Activated effector memory CD4-positive, alpha-beta T cell treated with Interleukin-2 at 50 U/mL for 16 hours (primary cell): Measurements from ENCODE around the gene DAGLB.
"Not testable (repeated sequence)": the region's sequence is repeated elsewhere in the genome, so short reads cannot be mapped to it uniquely, and the experiment has no call there.

ENCODE experiments used
- DNase-seq: peaks from one replicate; pipeline ENCODE4 v3.0.0-alpha.2; 2020

DAGLB gene

DNA sequence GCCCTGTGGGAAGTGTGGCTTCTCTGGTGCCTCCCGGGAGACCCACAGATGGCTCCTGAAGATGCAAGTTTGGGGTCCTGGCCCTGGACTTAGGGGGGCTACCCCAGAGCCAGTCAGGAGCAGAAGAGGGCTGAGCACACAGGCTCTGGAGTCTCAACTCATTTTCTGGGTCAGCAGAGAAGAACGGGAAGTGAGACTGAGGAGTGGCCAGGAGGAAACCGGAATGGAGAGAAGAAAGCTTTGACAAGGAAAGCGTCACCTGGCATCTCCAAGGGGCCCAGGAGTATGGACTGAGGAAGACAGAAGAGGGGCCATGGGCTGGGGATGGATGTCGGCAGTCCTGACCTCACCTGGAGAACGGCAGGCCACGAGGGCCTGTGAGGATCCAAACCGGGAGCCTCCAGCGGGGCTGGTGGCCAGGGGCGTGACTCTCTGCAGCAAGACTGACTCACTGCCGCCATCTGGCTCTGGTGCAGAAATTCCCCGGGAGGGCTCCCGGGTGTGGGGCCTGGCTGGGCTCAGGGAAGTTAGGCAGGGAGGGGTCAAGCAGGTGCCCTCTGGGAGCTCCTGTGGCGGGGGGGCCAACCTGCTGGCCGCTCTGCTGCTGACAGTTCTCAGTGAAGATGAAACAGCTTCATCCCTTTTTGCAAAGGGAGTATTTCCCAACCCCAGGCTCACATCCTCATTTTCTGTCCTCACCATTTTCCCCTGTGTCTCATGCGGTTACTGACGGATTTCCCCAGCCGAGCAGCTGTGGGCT is 23.6 kb downstream of the DAGLB start:
- no peak for DNase-seq

DNA sequence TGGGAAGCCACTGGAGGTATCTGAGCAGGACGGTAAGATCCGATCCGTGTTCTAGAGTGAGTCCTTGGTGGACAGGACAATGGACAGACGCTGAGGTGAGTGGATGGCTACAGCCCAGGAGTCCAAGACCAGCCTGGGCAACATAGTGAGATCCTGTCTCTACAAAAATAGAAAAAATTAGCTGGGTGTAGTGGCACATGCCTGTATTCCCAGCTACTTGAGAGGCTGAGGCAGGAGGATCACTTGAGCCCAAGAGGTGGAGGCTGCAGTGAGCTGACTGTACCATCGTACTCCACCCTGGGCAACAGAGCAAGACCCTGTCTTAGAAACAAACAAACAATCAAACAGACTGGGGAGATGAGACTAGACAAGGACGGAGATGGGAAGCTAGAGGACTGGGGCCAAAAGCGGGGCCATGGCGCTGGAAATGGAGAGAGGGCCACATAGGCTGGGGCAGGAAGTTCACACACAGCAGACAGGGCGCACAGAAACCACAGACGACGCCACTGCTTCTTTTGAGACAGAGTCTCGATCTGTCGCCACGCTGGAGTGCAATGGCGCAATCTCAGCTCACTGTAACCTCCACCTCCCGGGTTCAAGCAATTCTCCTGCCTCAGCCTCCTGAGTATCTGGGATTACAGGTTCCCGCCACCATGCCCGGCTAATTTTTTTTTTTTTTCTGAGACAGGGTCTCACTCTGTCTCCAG is 24.7 kb downstream of the DAGLB start:
- no peak for DNase-seq

DNA sequence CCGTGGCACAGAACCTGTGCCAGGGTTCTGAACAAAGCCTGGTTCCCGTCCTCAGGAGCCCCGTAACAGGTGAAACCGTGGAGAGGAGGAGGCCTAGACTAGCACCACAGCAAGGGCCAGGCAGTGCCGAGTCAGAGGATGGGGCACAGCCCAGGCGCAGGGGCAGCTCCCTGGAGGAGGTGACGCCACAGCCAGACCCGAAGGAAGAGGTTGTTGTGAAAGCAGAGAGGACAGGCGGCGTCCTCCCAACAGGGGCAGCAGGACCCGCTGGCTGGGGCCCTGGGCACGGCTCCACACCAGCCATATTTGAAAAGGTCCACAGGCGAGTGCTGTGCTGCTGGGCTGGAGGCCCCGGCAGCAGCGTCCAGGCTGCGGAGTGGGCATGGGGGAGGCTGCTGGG is 25.7 kb downstream of the DAGLB start:
- DNase-seq: no peak

DNA sequence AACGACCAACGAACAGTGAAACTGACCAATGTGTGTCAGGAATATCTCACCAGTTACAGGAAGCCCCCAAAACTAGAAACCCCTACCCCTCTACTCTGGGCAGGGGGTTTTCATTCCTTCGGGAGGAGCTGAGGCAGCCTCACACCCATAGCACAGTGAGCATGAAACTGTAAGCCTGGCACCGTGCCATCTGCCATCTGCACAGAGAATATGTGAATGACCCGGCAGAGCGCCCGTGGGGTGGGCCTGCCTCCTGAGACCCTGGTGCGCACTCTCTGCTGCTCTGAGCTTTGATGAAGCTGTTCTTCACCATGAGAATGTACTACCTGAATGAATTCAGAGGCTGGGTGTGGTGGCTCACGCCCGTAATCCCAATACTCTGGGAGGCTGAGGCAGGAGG is 27.1 kb downstream of the DAGLB start:
- DNase-seq: no peak

DNA sequence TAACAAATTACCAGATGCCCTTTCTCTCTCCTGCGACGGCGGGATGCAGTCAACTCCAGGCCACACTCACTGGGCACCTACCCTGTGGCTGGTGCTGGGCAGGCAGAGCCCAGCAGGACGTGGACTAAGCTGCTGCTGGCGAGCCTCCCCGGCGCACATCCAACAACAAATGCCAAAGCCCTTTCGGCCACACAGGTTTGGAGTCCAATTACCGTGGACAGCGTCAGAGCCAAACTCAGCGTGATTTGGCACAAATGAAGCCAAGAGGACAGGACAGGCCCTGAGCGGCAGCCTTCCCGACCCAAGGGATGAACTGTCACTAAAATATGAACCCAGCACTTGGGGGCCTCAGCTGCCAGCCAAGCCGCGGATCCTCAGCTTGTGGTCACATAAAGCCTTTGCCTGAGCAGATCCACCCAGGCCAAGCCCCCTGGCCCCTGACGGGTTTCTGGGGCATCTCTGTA is 28.4 kb downstream of the DAGLB start:
- no peak for DNase-seq

DNA sequence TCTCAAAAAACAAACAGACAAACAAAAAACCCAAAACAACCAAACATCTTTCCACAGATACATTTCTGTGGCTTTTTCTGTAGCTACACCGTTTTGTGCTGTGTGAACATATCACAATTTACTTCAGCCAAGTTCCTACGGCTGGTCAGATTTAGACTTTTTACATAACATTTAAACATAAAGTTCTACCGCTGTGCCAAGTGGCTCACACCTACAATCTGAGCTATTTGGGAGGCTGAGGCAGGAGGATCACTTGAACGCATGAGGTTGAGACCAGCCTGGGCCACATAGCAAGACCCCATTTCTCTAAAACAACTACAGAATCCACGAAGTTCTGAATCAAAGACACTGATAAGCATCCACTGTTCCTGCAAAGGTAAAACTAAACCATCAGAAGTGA is 30.3 kb downstream of the DAGLB start:
- no peak for DNase-seq

DNA sequence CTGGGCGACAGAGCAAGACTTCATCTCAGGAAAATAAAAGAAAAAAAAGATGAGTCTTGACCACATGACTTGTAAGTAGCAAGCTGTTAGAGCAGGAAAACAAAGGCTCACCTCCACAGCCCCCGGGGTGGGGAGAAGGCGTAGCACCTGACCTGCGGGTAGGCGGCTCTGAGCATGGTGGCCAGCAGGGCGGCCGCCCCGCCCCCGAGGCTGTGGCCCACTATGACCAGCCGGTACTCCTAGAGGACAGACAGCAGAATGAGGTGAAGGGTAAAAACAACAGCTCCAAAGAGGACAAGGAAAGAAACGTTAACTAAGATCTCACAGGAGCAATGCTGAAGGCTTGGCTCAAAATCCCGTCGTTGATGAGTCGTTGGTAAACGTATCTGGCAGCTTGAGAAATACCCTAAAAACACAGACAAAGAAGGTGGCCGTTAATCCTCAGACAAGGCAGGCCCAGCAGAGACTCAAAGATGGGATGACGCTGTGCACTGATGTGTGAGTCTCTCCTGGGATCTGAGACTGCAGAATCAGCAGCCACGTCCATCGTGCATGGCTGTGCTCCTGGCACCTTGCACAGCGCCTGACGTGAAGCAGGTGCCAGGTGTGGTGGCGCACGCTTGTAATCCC is 31.1 kb downstream of the DAGLB start:
- DNase-seq: no peak

DNA sequence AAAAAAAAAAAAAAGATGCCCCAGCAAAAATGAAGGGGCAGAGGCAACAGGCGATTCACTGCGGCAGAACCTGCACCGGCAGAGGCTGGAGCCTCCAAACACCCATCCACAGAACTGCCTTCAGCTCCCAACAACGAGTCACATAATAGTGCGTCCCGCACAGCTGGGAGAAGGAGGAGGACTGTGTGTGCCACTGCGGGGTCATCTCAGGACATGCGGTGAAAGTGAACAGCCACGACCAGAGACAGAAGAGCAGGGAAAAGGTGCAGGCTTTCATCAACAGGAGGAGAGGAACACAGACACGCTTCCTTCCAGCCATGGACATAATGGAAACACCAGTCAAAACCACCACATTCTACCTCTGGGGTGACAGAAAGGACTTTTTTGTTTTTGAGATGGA is 34.1 kb downstream of the DAGLB start:
- no peak for DNase-seq

DNA sequence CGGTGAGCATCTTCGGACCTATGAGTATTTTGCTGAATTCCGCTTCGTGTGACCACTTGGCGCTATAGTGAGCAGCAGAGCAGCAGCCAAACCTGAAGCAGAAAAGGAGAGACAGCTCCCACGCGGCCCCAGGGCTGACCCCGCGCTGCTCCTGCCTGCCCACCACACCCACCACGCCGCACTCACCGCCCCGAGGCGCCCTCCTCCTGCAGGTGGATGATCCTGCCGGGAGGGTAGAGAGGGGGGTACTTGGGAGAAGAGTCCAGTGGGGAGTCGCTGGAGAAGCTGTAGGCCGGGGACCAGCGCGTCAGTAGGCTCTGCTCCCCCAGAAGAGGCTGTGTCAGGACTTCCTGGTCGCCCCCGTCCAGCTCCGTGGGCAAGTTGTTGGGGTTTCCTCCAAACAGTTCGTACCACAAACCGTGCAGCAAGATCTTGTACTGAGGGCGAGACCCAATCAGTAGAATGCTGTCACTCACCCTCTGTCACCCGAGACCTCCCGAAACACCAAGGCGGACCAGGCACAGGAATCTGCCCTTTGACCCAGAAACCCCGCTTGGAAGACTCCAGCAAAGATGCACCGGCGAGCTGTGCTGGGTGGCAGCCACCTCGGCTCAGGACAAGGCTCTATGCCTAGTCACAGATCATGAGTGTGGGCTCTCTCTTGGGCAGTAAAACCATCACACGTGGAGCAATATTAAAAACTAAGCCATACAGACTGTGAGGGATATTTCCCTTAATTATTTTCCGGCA is 37.6 kb downstream of the DAGLB start:
- DNase-seq: no peak

DNA sequence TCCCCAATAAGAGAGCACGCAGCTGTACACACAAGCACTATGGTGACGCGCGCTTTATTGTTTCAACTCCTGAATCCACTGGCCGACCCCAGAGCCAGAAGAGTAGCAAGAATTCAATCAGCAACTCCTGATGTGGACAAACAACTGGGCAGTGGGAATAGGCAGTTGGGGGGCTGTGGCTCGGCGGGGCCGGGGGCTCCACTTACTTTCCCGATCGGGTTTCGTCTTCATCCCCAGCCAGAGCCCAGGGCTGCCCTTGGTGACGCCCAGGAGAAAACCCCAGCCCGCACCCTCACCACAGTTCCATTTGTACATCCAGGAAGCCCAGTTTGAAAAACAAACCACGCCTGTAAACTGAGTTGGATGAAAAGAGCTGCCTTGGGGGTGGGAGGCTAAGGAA is 38.7 kb downstream of the DAGLB start:
- no peak for DNase-seq

DNA sequence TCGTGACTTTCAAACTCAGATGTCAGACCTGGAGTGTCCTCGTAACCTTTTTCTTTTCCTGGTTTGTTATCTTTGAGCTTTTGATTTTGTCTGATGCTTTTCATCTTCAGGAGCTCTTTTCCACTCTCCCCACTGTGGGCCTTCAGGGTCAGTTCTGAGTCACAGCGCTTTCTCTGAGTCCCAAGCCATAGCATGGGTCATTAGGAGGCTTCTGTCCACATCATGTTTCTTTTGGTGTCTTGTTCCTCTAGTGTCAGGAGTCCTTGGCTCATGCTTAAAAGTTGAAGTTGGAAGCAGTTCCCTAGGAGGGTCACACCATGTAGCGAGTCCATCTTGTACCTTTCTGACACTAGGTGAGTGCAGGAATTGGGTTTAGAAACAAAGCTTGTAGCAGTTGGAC is 40.3 kb downstream of the DAGLB start:
- no peak for DNase-seq

DNA sequence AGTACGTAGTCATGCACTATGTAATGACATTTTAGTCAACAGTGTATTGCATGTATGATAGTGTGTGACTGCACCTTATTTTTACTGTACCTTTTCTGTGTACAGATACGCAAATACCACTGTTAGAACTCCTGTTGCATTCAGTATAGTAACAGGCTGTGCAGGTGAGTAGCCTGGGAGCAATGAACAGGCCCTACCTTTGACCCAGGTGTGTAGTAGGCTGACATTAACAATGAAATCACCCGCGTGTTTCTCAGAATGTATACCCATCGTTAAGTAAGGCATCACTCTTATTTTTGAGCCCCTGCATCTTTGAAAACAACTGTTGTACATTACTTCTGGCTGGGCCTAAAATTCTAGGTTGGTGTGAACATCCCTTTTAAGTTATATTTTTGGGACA is 41.6 kb downstream of the DAGLB start:
- DNase-seq: no peak

DNA sequence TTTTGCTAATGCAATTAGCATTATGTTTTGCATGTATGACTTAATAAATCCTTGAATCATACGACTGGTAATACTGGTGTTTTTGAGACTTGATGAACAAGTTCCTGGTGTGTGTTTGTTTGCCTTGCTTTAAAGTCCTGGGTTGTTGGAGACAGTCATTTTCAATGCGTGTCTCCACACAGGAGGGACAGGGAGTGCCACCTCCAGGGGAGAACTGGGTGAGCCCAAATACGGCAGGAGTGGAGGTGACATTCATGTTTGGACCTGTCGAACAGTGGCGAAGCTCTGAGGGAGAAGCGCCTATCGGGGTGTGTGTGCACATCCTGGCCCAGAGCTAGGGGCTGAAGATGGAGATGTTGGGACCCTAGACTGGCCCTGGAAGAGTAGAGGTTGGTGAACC is 43.8 kb downstream of the DAGLB start:
- no peak for DNase-seq

DNA sequence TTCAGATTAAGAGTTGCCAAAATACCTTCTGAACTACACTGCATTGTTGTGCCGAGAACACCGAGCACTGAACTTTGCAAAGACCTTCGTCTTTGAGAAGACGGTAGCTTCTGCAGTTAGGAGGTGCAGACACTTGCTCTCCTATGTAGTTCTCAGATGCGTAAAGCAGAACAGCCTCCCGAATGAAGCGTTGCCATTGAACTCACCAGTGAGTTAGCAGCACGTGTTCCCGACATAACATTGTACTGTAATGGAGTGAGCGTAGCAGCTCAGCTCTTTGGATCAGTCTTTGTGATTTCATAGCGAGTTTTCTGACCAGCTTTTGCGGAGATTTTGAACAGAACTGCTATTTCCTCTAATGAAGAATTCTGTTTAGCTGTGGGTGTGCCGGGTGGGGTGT is 45.0 kb downstream of the DAGLB start:
- DNase-seq: no peak

DNA sequence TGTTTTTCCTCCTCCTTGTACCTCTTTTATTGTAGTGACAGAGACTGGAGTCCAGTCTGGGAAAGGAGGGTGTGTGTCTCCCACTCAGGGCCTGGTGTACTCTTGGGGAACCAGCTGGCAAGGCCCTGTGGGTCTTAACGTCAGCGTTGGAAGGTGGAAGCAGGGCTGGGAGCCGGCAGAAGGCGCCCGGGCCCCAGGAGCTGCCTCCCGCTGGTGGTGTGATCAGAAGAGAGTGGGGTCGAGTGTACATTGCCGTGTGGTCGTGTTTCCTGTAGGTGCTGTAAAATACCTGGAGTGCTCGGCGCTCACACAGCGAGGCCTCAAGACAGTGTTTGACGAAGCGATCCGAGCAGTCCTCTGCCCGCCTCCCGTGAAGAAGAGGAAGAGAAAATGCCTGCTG is 45.7 kb downstream of the DAGLB start:
- no peak for DNase-seq

DNA sequence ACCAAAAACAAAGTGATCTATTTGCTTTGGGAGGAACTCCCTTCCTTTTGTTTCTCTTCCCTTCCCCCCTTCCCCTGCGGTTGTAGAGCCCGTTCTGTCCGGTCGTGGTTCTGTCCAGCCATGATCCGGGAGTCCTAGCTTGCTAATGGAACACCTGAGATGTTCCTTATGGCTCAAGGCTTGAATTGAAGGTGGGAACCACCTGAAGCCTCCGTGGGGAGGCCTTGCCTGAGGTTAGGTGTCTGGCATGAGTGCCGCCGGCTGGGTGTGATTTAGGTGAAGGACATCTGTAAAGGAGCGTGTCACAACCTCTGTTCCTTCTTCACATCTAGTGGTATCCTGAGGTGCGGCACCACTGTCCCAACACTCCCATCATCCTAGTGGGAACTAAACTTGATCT is 46.2 kb downstream of the DAGLB start:
- no peak for DNase-seq

DNA sequence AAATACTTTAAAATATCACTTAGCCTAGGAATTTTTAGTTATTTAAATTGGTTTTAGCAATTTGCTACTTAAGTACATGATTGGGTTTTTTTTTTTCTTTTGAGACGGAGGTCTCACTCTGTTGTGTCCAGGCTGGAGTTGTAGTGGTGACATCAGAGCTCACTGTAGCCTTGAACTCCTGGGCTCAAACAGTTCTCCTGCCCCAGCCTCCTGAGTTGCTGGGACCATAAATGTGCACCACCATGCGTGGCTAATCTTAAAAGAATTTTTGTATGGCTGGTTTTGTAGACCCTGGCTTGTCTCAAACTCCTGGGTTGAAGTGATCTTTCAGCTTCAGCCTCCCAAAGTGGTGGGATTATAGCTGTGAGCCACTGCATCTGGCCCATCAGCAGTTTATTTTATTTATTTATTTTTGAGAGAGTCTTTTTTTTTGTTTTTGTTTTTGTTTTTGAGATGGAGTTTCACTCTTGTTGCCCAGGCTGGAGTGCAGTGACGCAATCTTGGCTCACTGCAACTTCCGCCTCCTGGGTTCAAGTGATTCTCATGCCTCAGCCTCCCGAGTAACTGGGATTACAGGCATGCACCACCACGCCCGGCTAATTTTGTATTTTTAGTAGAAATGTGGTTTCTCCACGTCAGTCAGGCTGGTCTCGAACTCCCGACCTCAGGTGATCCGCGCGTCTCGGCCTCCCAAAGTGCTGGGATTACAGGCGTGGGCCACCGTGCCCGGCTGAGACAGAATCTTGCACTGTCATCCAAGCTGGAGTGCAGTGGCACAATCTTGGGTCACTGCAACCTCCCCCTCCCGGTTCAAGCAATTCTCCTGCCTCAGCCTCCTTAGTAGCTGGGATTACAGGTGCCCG is 47.3 kb downstream of the DAGLB start:
- DNase-seq: not testable (repeated sequence)

DNA sequence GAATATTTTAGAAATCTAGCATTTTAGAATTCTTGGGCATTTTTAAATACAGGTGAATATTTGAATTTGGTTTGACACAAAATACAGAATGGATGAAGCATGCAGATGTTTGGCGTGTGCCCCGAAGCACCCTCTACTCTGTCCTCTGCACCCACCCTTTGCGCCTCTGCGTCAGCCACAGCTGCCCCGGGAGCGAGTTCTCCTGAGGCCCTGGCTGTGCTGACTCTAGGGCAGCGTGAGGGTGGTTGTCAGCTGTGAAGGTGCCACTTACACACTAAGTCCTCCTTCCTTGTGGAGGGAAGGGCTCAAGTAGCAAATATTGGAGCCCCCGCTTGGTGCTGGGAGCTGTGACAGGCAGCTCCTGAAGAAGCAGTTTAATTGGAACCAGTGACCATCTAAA is 48.4 kb downstream of the DAGLB start:
- no peak for DNase-seq

DNA sequence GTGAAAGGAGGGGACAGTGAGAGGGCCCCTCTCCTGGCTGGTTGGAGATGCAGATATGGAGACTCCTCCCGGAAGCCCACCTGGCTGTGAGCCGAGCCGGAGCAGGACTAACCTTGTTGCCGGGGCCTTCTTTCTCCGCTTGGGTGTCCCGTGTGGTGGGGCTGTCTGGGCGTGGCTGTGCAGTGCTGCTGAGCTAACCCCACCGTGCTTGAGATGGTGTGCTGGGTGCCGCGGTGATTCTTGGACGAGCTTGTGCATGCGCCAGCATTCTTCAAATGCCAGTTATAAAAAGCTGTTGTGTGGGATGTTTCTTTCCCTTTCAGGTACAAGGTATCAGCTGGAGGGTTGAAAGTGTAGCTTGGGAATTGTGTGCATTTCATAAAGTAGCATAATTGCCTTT is 48.8 kb downstream of the DAGLB start:
- no peak for DNase-seq

DNA sequence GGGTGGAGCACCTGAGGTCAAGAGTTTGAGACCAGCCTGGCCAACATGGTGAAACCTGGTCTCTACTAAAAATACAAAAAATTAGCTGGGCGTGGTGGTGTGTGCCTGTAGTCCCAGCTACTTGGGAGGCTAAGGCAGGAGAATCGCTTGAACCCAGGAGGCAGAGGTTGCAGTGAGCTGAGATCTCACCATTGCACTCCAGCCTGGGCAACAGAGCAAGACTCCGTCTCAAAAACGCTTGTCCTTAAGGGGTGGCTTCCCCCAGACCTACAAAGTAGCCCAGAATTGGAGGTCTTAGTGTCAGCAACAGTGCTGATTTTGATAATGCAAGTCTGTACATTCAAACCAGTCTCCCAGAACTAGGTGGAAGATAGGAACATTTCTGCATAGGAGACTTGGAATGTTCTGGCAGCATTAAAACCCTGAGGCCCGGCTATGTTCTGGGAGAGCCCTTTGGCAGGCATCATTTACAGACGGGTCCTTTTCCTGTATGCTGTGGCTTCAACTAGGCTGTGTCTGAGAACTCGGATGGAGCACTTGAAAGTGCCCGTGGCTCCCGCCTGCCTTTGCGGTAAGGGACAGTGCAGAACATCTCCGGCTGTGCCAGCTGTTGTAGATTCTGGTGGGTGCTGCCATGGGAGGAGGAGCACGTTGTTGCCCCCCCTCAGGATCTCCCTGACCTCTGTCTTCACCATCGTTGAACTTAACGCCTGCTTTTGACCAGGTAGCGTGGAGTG is 49.8 kb downstream of the DAGLB start:
- DNase-seq: not testable (repeated sequence)

DNA sequence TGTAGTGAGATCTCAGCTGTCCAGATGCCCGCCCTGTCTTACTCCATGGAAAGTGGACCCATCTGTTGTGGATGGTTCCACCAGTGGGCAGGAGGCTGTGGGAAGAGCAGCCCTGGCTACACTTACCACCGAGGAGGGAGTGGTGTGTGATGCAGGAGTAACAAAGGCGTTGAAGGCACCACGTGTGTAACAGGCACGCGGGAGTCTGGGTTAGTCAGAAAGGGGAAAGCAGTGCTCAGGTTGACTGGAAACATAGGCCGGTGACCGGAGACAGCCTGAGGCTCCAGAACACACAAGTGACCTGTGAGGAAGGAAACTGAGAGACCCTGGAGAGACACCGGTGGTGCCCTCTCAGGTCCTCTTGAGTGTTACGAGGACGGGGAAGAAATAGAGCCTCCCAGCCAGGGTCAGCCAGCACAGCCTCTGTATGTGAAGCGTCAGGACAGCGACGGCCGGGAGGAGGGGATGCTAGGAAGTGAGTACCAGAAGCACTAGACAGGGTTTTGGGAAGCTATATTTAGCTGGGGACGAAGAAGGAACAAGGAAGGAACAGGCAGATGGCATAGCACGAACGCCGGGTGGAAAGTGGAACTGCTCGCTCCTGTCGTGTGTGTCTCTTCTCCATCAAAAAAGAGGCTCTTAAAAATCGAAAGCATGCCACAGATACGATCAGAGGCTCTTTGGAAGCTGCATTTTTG is 51.7 kb downstream of the DAGLB start:
- DNase-seq: no peak
